ENCODE data around the gene SV2C.
A peak's percentile ranks its signal among the peaks of the same experiment; 100 is the strongest.

The SV2C gene

GRCh38 chr5:76401801-76402250 is 318.6 kb downstream of the SV2C start:
- Mint-ChIP-seq H3K27ac (peak overlapping the region in 1 of 3 experiments; percentile 92), H3K4me1 (peaks cover 9% of the 10 kb centered on the region), H3K4me3 (peak overlapping the region; percentile 95 to 98 (median 97)), H3K36me3 (ENCODE audit: low read depth) (no peaks in the 10 kb centered on the region), H3K9me3 (no peaks in the 10 kb centered on the region), H3K27me3 (ENCODE audit: low read depth) (peaks cover 9% of the 10 kb centered on the region)
- TF ChIP-seq CTCF (IDR thresholded peaks at IDR 0.05; ENCODE audit: unreplicated experiment in 3 of 3): no peak

GRCh38 chr5:76402251-76402885 is 319.2 kb downstream of the SV2C start:
- Mint-ChIP-seq H3K36me3 (ENCODE audit: low read depth) (no peaks in the 10 kb centered on the region), H3K27me3 (ENCODE audit: low read depth) (peaks cover 9% of the 10 kb centered on the region), H3K27ac (peak overlapping the region; percentile 49 to 92 (median 80)), H3K4me1 (peaks cover 9% of the 10 kb centered on the region), H3K9me3 (no peaks in the 10 kb centered on the region), H3K4me3 (peak overlapping the region; percentile 95 to 98 (median 97))
- no peak for TF ChIP-seq CTCF (IDR thresholded peaks at IDR 0.05; ENCODE audit: unreplicated experiment in 3 of 3)

- Mint-ChIP-seq H3K4me1 (peaks cover 9% of the 10 kb centered on the region), H3K36me3 (ENCODE audit: low read depth) (no peaks in the 10 kb centered on the region), H3K27ac (peak within 1 kb of the TSS; percentile 49 to 92 (median 86)), H3K9me3 (no peaks in the 10 kb centered on the region), H3K27me3 (ENCODE audit: low read depth) (peaks cover 9% of the 10 kb centered on the region), H3K4me3 (peak within 1 kb of the TSS; percentile 95 to 98 (median 97))
- TF ChIP-seq CTCF (IDR thresholded peaks at IDR 0.05; ENCODE audit: unreplicated experiment in 3 of 3): peak; percentile 76 to 88 (median 77)
These were observed 319.9 kb downstream of the SV2C start, which contains the start of gene IQGAP2 for GRCh38 chr5:76402886-76403765. Gene IQGAP2, plus strand, starts transcription at chr5:76403285. Its CDS starts 261 bp downstream, at chr5:76403546.

All from nephron (organoid).